GM18517 (cell line): ENCODE measurements around the gene GRM6.

Experiments used
- ATAC-seq: cut with Tn5 transposase; IDR thresholded peaks from one replicate; pipeline ENCODE4 v1.9.1; 2021; ENCODE audit warnings: mild to moderate bottlenecking, moderate library complexity; ENCODE audit not compliant: unreplicated experiment

GRM6 gene

DNA sequence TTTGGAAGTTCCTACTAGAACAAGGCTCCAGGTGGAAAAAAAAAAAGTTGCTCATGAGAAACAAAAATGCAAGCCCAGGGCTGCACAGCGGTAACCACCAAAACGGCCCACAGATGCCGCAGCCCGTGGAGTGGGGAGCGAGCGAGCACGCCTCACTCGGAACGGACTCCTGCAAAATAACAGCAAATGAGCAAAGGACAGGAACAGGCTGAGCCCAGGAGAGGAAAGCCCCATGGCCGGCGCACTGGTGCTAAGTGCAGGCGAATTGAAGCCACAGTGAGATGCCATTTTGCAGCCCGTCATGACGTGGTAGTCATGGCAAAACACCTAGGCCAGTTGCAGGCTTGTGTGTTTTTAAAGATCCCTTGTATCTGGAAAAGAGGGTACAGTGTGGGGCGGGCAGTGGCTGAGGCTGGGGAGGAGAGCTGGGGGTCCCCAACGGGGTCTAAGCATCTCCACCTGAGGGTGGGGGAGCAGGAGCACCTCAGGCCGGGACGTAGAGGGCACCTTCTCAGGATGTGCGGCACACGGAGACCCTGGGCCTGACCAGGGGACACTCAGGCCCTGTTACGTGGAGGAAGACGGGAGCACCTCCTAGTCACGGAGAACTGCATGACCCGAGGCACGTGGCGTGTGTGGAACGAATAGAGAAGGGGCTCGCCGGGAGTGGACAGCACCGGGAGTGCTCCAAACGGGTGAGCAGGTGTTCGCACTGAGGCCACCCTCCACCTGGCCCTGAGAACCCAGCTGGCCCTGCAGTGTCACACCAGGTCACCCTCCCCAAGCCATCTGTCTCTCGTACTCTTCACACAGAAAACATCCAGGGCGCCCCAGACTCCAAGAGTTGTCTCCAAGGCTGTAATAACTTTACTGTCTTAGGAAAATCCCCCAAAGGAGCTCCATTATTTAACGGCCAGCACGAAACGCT is 10.7 kb downstream of the GRM6 start:
- ATAC-seq = no peak

DNA sequence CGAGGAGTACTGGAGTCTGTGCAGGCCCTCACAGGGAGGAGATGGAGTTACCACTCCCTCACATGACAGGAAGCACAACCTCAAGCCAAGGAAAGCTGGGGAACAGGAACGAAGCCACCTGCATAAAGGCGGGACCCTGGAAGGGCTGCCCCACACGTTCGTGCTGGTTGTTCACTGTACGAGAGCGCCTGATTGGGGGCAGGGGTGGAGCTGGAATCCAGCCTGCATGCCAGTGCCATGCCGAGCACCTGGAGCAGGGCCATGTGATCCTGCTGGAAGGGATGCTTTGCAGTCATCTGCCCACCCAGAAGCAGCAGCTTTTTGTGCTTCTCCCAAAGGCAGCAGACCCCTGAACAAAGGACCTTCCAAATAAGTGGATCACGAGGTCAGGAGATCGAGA is 11.4 kb downstream of the GRM6 start:
- no peak for ATAC-seq

DNA sequence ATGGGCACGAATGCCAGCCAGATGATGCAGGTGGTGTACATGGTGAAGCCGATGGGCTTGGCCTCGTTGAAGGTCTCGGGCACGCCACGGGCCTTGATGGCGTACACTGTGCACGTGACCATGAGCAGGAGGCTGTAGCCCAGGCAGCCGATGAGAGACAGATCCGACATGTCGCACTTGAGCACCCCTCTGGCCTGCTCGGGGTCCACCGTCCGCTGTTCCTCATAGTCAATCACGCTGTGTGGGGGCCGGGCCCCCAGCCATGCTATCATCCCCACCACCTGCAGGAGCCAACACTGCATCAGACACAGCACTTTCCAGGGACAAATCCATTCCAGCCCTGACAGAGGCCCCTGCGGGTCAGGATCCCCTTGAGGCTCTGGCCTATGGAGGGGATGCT is 12.2 kb downstream of the GRM6 start:
- ATAC-seq = no peak

DNA sequence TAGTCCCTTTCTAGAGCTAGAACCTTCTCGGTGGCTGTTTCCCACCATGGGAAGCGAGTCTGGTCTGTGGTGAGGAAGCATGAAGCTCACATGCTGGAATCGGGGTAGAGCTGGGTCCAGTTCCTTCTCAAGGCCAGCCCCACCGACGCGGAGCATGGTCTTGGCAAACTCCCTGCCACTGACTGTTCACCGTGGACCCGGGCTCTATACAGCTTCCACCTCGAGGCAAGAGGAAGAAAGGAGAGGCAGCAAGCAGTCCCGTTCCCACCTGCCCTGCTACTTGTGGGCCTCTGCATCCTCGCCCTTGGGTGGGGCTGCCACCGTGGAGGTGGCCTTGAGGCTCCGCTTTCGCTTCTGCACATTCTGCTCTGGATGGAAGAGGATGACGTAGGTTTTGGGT is 13.7 kb downstream of the GRM6 start:
- no peak for ATAC-seq

DNA sequence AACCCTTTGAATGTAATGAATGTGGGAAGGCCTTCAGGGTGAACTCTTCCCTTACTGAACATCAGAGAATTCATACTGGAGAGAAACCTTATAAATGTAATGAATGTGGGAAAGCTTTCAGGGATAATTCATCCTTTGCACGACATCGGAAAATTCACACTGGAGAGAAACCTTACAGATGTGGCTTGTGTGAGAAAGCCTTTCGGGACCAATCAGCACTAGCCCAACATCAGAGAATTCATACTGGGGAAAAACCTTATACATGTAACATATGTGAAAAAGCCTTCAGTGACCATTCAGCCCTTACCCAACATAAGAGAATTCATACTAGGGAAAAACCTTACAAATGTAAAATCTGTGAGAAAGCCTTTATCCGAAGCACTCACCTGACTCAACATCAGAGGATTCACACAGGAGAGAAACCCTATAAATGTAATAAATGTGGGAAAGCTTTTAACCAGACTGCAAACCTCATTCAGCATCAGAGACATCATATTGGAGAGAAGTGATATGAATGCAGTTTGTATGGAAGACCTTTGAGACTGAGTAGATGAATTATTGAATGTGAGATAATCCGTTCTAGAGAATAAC is 29.6 kb downstream of the GRM6 start:
- ATAC-seq = no peak

DNA sequence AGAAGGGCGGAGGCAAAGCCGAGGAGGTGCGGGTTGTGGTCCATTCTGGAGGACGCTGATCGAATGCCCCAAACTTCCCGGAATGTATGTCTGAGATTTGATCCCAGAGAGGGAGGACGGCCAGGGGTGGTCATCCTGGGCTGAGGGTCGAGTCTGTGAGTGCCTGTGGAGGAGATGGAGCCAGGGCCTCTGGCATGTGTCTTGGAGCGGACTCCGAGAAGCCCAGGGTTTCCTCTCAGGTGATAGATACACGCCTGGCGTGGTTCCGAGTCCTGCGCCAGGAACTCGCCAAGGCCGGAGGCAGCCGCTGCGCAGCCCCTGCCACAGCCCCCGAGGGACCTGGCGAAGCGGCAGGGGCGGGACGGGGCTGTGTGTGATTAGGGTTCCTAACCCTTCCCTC is 53.8 kb downstream of the GRM6 start:
- no peak for ATAC-seq

DNA sequence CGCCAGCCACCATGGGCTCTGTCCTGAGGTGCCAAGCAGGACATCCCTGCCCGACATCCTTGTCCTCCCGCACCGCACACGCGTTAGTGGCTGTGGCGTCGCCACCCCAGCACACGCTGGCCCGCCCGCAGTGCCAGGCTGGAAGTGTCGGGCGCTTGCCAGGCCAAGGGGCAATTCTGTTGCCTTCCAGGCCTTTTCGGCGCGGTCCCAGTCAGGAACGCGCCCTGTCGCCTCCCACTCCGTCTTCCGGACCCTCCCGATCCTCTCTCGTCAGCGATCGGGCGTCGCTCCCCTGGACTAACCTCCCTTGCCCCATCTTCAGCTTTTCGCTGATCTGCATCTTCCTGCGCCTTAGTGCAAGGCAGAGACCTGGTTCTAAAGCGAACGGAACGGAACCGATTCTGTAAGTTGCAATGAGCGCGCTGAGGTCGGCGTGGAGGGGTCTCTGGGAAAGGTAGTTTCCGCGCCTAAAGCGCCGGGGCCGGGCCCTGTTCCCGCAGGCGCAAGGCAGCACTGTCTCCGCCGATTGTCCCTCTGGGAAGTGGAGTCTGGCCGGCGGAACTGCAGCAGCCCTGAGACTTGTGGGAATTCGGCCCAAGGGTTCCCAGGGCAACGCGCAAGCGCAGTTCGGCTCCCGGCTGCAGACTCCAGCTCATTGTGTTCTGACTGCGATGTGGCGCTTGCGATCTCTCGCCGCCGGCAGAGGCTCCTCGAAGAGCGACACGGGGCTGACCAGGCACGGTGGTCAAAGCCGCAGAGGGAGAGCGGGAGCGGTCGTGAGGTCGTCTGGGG is 54.4 kb downstream of the GRM6 start, which contains the start of gene ZNF454:
Gene ZNF454 (plus strand): TSS at position 630 of the 792 bp plus-strand sequence. CDS start 1,594 bp downstream, outside the sequence.
- no peak for ATAC-seq

DNA sequence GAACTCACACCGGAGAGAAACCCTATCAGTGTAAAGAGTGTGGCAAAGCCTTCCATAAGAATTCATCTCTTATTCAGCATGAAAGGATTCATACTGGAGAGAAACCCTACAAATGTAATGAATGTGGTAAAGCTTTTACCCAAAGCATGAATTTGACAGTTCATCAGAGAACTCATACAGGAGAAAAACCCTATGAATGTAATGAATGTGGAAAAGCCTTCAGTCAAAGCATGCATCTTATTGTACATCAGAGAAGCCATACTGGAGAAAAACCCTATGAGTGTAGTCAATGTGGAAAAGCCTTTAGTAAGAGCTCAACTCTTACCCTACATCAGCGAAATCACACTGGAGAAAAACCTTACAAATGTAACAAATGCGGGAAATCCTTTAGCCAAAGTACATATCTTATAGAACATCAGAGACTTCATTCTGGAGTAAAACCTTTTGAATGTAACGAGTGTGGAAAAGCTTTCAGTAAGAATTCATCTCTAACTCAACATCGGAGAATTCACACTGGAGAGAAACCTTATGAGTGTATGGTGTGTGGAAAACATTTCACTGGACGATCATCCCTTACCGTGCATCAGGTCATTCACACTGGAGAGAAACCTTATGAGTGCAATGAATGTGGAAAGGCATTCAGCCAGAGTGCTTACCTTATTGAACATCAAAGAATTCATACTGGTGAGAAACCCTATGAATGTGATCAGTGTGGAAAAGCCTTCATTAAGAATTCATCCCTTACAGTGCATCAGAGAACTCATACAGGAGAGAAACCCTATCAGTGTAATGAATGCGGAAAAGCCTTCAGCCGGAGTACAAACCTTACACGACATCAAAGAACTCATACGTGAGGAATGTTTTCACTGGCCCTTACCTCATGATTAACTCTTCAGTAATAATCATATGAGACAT is 63.0 kb downstream of the GRM6 start:
- ATAC-seq = no peak
